Esophagus muscularis mucosa (tissue), 4 donors: ENCODE data around the gene NEK8.

Experiments
- CTCF ChIP-seq, 3 experiments: fragments of 200-600 bp in 2 of 3; fragments of 450-650 bp in 1 of 3; sonication (generic) in 2 of 3; IDR thresholded peaks; one replicate each; pipeline ENCODE4 v1.5.1; 2017 to 2019; ENCODE audit warnings: antibody characterized with exemption in 3 of 3, mild to moderate bottlenecking in 2 of 3, moderate library complexity in 1 of 3
- EP300 ChIP-seq: sonication (generic); formaldehyde crosslinking; IDR thresholded peaks from one replicate; pipeline ENCODE4 v1.6.1; 2017; ENCODE audit warnings: antibody characterized with exemption
- POLR2A ChIP-seq: fragments of 450-650 bp; IDR thresholded peaks from one replicate; pipeline ENCODE4 v1.6.1; 2017; ENCODE audit warnings: antibody characterized with exemption, moderate library complexity, mild to moderate bottlenecking, low read depth
- POLR2AphosphoS5 ChIP-seq, 2 donors: sonication (generic); formaldehyde crosslinking; IDR thresholded peaks; one replicate each; pipeline ENCODE4 v1.6.1; 2017; ENCODE audit warnings: antibody characterized with exemption in 2 of 2

- no peak for TF ChIP-seq POLR2A
- no peak for TF ChIP-seq CTCF (IDR thresholded peaks at IDR 0.05)
- no peak for TF ChIP-seq POLR2AphosphoS5 (IDR thresholded peaks at IDR 0.05)
- no peak for TF ChIP-seq EP300
These were observed 16.4 kb upstream of the NEK8 start for GRCh38 chr17:28712032-28712704.
